DOHH2 (cell line): Measurements from ENCODE around the gene ITGA1.

Experiments
- H3F3A ChIP-seq: fragments of 200-600 bp; sonication (generic), shearing (Covaris generic); 2 replicates; pipeline ENCODE4 v1.6.0; 2016; ENCODE audit warnings: antibody characterized with exemption, mild to moderate bottlenecking; ENCODE audit not compliant: control insufficient read depth, insufficient read depth
- H3K27ac ChIP-seq: fragments of 200-600 bp; sonication (generic); 2 replicates; pipeline ENCODE4 v1.5.1; 2014; ENCODE audit warnings: low read depth, mild to moderate bottlenecking, low read length, moderate library complexity
- H3K27me3 ChIP-seq: fragments of 200-600 bp; sonication (generic); 2 replicates; pipeline ENCODE4 v1.6.1; 2014; ENCODE audit warnings: mild to moderate bottlenecking, low read length, mixed read lengths; ENCODE audit not compliant: control insufficient read depth
- H3K36me3 ChIP-seq: fragments of 200-600 bp; sonication (generic); 2 replicates; pipeline ENCODE4 v1.6.1; 2014; ENCODE audit warnings: mild to moderate bottlenecking, low read length, moderate library complexity, mixed read lengths; ENCODE audit not compliant: control insufficient read depth
- H3K4me1 ChIP-seq: fragments of 200-600 bp; sonication (generic); 2 replicates; pipeline ENCODE4 v1.6.1; 2014; ENCODE audit warnings: mild to moderate bottlenecking, low read length, mixed read lengths; ENCODE audit not compliant: control insufficient read depth
- H3K4me2 ChIP-seq: fragments of 200-600 bp; sonication (generic); 2 replicates; pipeline ENCODE4 v1.6.0; 2014; ENCODE audit warnings: mild to moderate bottlenecking, low read length, moderate library complexity
- H3K4me3 ChIP-seq: fragments of 200-600 bp; sonication (generic); 2 replicates; pipeline ENCODE4 v1.5.1; 2014; ENCODE audit warnings: mild to moderate bottlenecking, low read length, mixed read lengths
- H3K79me2 ChIP-seq: fragments of 200-600 bp; sonication (generic); 2 replicates; pipeline ENCODE4 v1.6.1; 2014; ENCODE audit warnings: mild to moderate bottlenecking, low read length, mixed read lengths; ENCODE audit not compliant: control insufficient read depth
- H3K9me2 ChIP-seq: fragments of 200-600 bp; sonication (generic); replicated peaks from 2 replicates; pipeline ENCODE4 v1.6.1; 2014; ENCODE audit warnings: mild to moderate bottlenecking, low read length, mixed read lengths; ENCODE audit not compliant: control insufficient read depth
- H3K9me3 ChIP-seq: fragments of 200-600 bp; sonication (generic); 2 replicates; pipeline ENCODE4 v1.6.1; 2014; ENCODE audit warnings: antibody characterized with exemption, low read length, mixed read lengths; ENCODE audit not compliant: control insufficient read depth, insufficient read depth
- H4K20me1 ChIP-seq: fragments of 200-600 bp; sonication (generic); 2 replicates; pipeline ENCODE4 v1.6.0; 2014; ENCODE audit warnings: low read depth, mild to moderate bottlenecking, antibody characterized with exemption, low read length, moderate library complexity; ENCODE audit not compliant: control insufficient read depth, insufficient read depth
- EZH2phosphoT487 ChIP-seq: fragments of 200-600 bp; sonication (generic); IDR thresholded peaks from 2 replicates; pipeline ENCODE4 v1.6.1; 2017; ENCODE audit warnings: borderline replicate concordance, mild to moderate bottlenecking, antibody characterized with exemption, low read length, moderate library complexity, mixed read lengths
- TF ChIP-seq, protein P1 (sequence below): fragments of 200-600 bp; sonication (generic); IDR thresholded peaks from one replicate; pipeline ENCODE4 v1.5.1; 2014; ENCODE audit warnings: antibody characterized with exemption, mild to moderate bottlenecking, low read depth, low read length; ENCODE audit not compliant: poor library complexity, severe bottlenecking

The ITGA1 gene

DNA sequence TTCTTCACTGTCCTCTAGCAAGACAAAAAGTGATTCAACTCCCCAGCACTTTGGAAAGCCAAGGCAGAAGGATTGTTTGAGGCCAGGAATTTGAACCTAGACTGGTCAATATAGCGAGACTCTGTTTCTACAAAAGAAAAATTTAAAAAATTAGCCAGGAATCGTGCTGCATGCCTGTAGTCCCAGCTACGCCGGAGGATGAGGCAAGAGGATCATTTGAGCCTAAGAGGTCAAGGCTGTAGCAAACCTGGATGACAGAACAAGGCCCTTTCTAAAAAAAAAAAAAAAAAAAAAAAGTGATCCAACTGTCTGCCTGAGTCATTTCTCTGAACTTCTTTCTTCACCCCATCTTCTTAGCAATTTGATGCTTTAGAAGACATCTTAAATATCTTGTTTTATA is 213.8 kb downstream of the ITGA1 start:
- Histone ChIP-seq H3K4me3 (no peak overlapping the region), H3K27me3 (no peaks in the 10 kb centered on the region), H3F3A (no peaks in the 10 kb centered on the region), H4K20me1 (no peaks in the 10 kb centered on the region), H3K9me2 (no peaks in the 10 kb centered on the region), H3K9me3 (no peaks in the 10 kb centered on the region), H3K27ac (no peak overlapping the region), H3K36me3 (no peaks in the 10 kb centered on the region), H3K4me2 (no peak overlapping the region), H3K79me2 (no peaks in the 10 kb centered on the region), H3K4me1 (no peaks in the 10 kb centered on the region)
- no peak for TF ChIP-seq EZH2phosphoT487
- TF ChIP-seq, protein P1, sequence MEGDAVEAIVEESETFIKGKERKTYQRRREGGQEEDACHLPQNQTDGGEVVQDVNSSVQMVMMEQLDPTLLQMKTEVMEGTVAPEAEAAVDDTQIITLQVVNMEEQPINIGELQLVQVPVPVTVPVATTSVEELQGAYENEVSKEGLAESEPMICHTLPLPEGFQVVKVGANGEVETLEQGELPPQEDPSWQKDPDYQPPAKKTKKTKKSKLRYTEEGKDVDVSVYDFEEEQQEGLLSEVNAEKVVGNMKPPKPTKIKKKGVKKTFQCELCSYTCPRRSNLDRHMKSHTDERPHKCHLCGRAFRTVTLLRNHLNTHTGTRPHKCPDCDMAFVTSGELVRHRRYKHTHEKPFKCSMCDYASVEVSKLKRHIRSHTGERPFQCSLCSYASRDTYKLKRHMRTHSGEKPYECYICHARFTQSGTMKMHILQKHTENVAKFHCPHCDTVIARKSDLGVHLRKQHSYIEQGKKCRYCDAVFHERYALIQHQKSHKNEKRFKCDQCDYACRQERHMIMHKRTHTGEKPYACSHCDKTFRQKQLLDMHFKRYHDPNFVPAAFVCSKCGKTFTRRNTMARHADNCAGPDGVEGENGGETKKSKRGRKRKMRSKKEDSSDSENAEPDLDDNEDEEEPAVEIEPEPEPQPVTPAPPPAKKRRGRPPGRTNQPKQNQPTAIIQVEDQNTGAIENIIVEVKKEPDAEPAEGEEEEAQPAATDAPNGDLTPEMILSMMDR, result no peak

DNA sequence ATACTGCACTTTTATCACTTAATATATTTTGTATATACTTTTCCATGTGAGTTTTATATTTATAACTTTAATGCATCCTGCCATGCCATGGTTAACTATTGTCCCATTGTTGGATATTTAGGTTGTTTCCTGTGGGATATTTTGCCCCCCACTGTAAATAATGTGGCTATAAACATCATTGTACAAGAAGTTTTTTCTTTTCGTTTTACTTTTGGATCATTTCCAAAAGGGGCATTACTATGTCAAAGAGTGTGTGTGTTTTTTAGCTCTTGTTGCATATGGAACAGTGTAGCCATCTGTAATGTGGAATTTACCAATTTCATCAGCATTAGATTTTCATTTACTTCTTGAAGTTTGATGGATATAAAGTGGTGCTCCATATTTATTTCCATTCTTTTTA is 214.8 kb downstream of the ITGA1 start:
- H3K27me3 ChIP-seq, result no peaks in the 10 kb centered on the region
- no peaks in the 10 kb centered on the region for H3K79me2 ChIP-seq
- H3K4me2 ChIP-seq, result no peak overlapping the region
- H3K9me2 ChIP-seq, result no peaks in the 10 kb centered on the region
- H3F3A ChIP-seq, result no peaks in the 10 kb centered on the region
- H3K4me1 ChIP-seq, result no peaks in the 10 kb centered on the region
- no peaks in the 10 kb centered on the region for H4K20me1 ChIP-seq
- no peaks in the 10 kb centered on the region for H3K36me3 ChIP-seq
- H3K27ac ChIP-seq, result no peak overlapping the region
- no peak for TF ChIP-seq EZH2phosphoT487
- TF ChIP-seq, protein P1, result no peak
- no peak overlapping the region for H3K4me3 ChIP-seq
- no peaks in the 10 kb centered on the region for H3K9me3 ChIP-seq

DNA sequence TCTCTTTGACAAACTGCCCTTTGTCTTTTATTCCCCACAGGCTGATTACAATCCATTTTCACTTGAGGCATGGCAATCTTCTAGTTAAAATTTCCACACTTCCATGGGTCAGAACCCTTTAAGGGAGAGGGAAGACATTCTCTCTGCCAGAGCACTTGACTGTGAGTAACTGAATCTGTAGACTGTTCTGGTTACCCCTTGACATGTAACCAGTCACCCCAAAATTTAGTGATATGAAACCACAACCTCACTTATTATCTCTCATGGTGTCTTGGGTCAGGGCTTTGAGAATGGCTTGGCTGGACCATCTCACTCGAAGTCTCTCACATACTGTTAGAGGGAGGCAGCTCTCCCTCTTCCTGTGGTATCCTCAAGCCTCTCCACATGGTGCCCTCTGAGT is 215.4 kb downstream of the ITGA1 start:
- Histone ChIP-seq H4K20me1 (no peaks in the 10 kb centered on the region), H3K4me3 (no peak overlapping the region), H3K9me3 (no peaks in the 10 kb centered on the region), H3K4me2 (no peak overlapping the region), H3K4me1 (no peaks in the 10 kb centered on the region), H3K27me3 (no peaks in the 10 kb centered on the region), H3F3A (no peaks in the 10 kb centered on the region), H3K27ac (no peak overlapping the region), H3K36me3 (no peaks in the 10 kb centered on the region), H3K9me2 (no peaks in the 10 kb centered on the region), H3K79me2 (no peaks in the 10 kb centered on the region)
- TF ChIP-seq EZH2phosphoT487, result no peak
- TF ChIP-seq, protein P1, result no peak
